ENCODE results near the gene JAKMIP1. TPM values are rescaled to one million over a fixed set of nuclear protein-coding genes. Genes with fewer than 3 reads are reported as not detected.
"Not testable (repeated sequence)": the region's sequence is repeated elsewhere in the genome, so short reads cannot be mapped to it uniquely, and the experiment has no call there.

Gene JAKMIP1
- total RNA-seq, 1 donor from 2014 or later: 15.5 TPM

GRCh38 chr4:6224735-6225134 is 24.4 kb upstream of the JAKMIP1 start:
- intact Hi-C loops (cut with micrococcal nuclease): no loop called here
- Mint-ChIP-seq H3K4me3 (no peak overlapping the region), H3K36me3 (ENCODE audit: low read depth) (peaks cover 3% of the 10 kb centered on the region), H3K27me3 (ENCODE audit: insufficient read depth) (peaks cover 38% of the 10 kb centered on the region), H3K9me3 (peaks cover 6% of the 10 kb centered on the region), H3K4me1 (ENCODE audit: low read depth) (no peaks in the 10 kb centered on the region), H3K27ac (no peak overlapping the region)
- no peak for DNase-seq (ENCODE audit: low spot score)

- Mint-ChIP-seq H3K27me3 (ENCODE audit: insufficient read depth) (peaks cover 51% of the 10 kb centered on the region), H3K27ac (no peak overlapping the region), H3K4me1 (ENCODE audit: low read depth) (no peaks in the 10 kb centered on the region), H3K36me3 (ENCODE audit: low read depth) (peaks cover 3% of the 10 kb centered on the region), H3K9me3 (peaks cover 6% of the 10 kb centered on the region), H3K4me3 (no peak overlapping the region)
- no peak for DNase-seq (ENCODE audit: low spot score)
- intact Hi-C loops (cut with micrococcal nuclease): no loop called here
Measured at GRCh38 chr4:6222761-6223292, 22.5 kb upstream of the JAKMIP1 start.

GRCh38 chr4:6221851-6222760 is 21.8 kb upstream of the JAKMIP1 start:
- Mint-ChIP-seq H3K27me3 (ENCODE audit: insufficient read depth) (peaks cover 51% of the 10 kb centered on the region), H3K27ac (no peak overlapping the region), H3K36me3 (ENCODE audit: low read depth) (peaks cover 3% of the 10 kb centered on the region), H3K9me3 (peaks cover 6% of the 10 kb centered on the region), H3K4me1 (ENCODE audit: low read depth) (no peaks in the 10 kb centered on the region), H3K4me3 (no peak overlapping the region)
- intact Hi-C loops (cut with micrococcal nuclease): no loop called here
- DNase-seq (ENCODE audit: low spot score): no peak

GRCh38 chr4:6221301-6221850 is 21.0 kb upstream of the JAKMIP1 start:
- DNase-seq (ENCODE audit: low spot score): no peak
- Mint-ChIP-seq H3K4me3 (no peak overlapping the region), H3K4me1 (ENCODE audit: low read depth) (no peaks in the 10 kb centered on the region), H3K9me3 (peaks cover 6% of the 10 kb centered on the region), H3K36me3 (ENCODE audit: low read depth) (peaks cover 3% of the 10 kb centered on the region), H3K27ac (no peak overlapping the region), H3K27me3 (ENCODE audit: insufficient read depth) (peaks cover 56% of the 10 kb centered on the region)
- intact Hi-C loops (cut with micrococcal nuclease): no loop called here

GRCh38 chr4:6217716-6218381 is 17.5 kb upstream of the JAKMIP1 start:
- peaks cover 51% of the 10 kb centered on the region for H3K27me3 Mint-ChIP-seq (ENCODE audit: insufficient read depth)
- intact Hi-C loops (cut with micrococcal nuclease): loop anchor here (10.0 kb wide), 1 partner anchor 583 kb away; no protein-coding TSS in a partner anchor
- DNase-seq (ENCODE audit: low spot score): no peak

GRCh38 chr4:6216588-6216987 is 16.2 kb upstream of the JAKMIP1 start:
- Mint-ChIP-seq H3K27me3 (ENCODE audit: insufficient read depth) (peaks cover 48% of the 10 kb centered on the region), H3K36me3 (ENCODE audit: low read depth) (no peaks in the 10 kb centered on the region), H3K27ac (no peak overlapping the region), H3K4me3 (no peak overlapping the region), H3K4me1 (ENCODE audit: low read depth) (no peaks in the 10 kb centered on the region), H3K9me3 (no peaks in the 10 kb centered on the region)
- intact Hi-C loops (cut with micrococcal nuclease): loop anchor here (10.0 kb wide), 1 partner anchor 582 kb away; no protein-coding TSS in a partner anchor
- DNase-seq (ENCODE audit: low spot score): no peak

More at GRCh38 chr4:6217716-6218381, 17.5 kb upstream of the JAKMIP1 start:
- peaks cover 3% of the 10 kb centered on the region for H3K36me3 Mint-ChIP-seq (ENCODE audit: low read depth)
- no peak overlapping the region for H3K27ac Mint-ChIP-seq
- peaks cover 4% of the 10 kb centered on the region for H3K9me3 Mint-ChIP-seq
- H3K4me3 Mint-ChIP-seq: no peak overlapping the region
- H3K4me1 Mint-ChIP-seq (ENCODE audit: low read depth): no peaks in the 10 kb centered on the region

- no peaks in the 10 kb centered on the region for H3K9me3 Mint-ChIP-seq
Measured at GRCh38 chr4:6209921-6210320, 9.6 kb upstream of the JAKMIP1 start.

GRCh38 chr4:6209291-6209690 is 8.9 kb upstream of the JAKMIP1 start:
- not testable (repeated sequence) for H3K9me3 Mint-ChIP-seq, H3K4me3 Mint-ChIP-seq

More at GRCh38 chr4:6209921-6210320, 9.6 kb upstream of the JAKMIP1 start:
- DNase-seq (ENCODE audit: low spot score): no peak
- Mint-ChIP-seq H3K27ac (no peak overlapping the region), H3K4me1 (ENCODE audit: low read depth) (no peaks in the 10 kb centered on the region), H3K36me3 (ENCODE audit: low read depth) (no peaks in the 10 kb centered on the region), H3K27me3 (ENCODE audit: insufficient read depth) (peaks cover 18% of the 10 kb centered on the region), H3K4me3 (no peak overlapping the region)
- intact Hi-C loops (cut with micrococcal nuclease): loop anchor here (10.0 kb wide), 1 partner anchor 575 kb away; no protein-coding TSS in a partner anchor

GRCh38 chr4:6208416-6208815 is 8.1 kb upstream of the JAKMIP1 start:
- intact Hi-C loops (cut with micrococcal nuclease): no loop called here

More at GRCh38 chr4:6209291-6209690, 8.9 kb upstream of the JAKMIP1 start:
- H3K27me3 Mint-ChIP-seq (ENCODE audit: insufficient read depth): peaks cover 17% of the 10 kb centered on the region
- H3K27ac Mint-ChIP-seq; DNase-seq (ENCODE audit: low spot score); H3K4me1 Mint-ChIP-seq (ENCODE audit: low read depth); H3K36me3 Mint-ChIP-seq (ENCODE audit: low read depth); intact Hi-C loops (cut with micrococcal nuclease): not testable (repeated sequence)

GRCh38 chr4:6207602-6208001 is 7.3 kb upstream of the JAKMIP1 start:
- intact Hi-C loops (cut with micrococcal nuclease): no loop called here
- no peaks in the 10 kb centered on the region for H3K36me3 Mint-ChIP-seq (ENCODE audit: low read depth)
- H3K27me3 Mint-ChIP-seq (ENCODE audit: insufficient read depth): peaks cover 22% of the 10 kb centered on the region
- no peaks in the 10 kb centered on the region for H3K9me3 Mint-ChIP-seq
- H3K4me1 Mint-ChIP-seq (ENCODE audit: low read depth): no peaks in the 10 kb centered on the region
- no peak overlapping the region for H3K4me3 Mint-ChIP-seq
- DNase-seq (ENCODE audit: low spot score): no peak
- H3K27ac Mint-ChIP-seq: no peak overlapping the region

More at GRCh38 chr4:6208416-6208815, 8.1 kb upstream of the JAKMIP1 start:
- H3K27me3 Mint-ChIP-seq (ENCODE audit: insufficient read depth): peaks cover 23% of the 10 kb centered on the region
- no peak overlapping the region for H3K27ac Mint-ChIP-seq
- no peaks in the 10 kb centered on the region for H3K36me3 Mint-ChIP-seq (ENCODE audit: low read depth)
- no peak overlapping the region for H3K4me3 Mint-ChIP-seq
- no peaks in the 10 kb centered on the region for H3K9me3 Mint-ChIP-seq
- DNase-seq (ENCODE audit: low spot score): no peak
- no peaks in the 10 kb centered on the region for H3K4me1 Mint-ChIP-seq (ENCODE audit: low read depth)

- no peaks in the 10 kb centered on the region for H3K36me3 Mint-ChIP-seq (ENCODE audit: low read depth)
- peaks cover 22% of the 10 kb centered on the region for H3K27me3 Mint-ChIP-seq (ENCODE audit: insufficient read depth)
- no peaks in the 10 kb centered on the region for H3K4me1 Mint-ChIP-seq (ENCODE audit: low read depth)
- DNase-seq (ENCODE audit: low spot score): no peak
- H3K9me3 Mint-ChIP-seq: no peaks in the 10 kb centered on the region
- no peak overlapping the region for H3K4me3 Mint-ChIP-seq
- no peak overlapping the region for H3K27ac Mint-ChIP-seq
- intact Hi-C loops (cut with micrococcal nuclease): no loop called here
Measured at GRCh38 chr4:6206771-6207290, 6.5 kb upstream of the JAKMIP1 start.

GRCh38 chr4:6205973-6206372 is 5.6 kb upstream of the JAKMIP1 start:
- no peak for DNase-seq (ENCODE audit: low spot score)
- intact Hi-C loops (cut with micrococcal nuclease): no loop called here

More at GRCh38 chr4:6205973-6206372, 5.6 kb upstream of the JAKMIP1 start:
- no peak overlapping the region for H3K4me3 Mint-ChIP-seq
- H3K9me3 Mint-ChIP-seq: no peaks in the 10 kb centered on the region
- peaks cover 25% of the 10 kb centered on the region for H3K27me3 Mint-ChIP-seq (ENCODE audit: insufficient read depth)
- no peaks in the 10 kb centered on the region for H3K36me3 Mint-ChIP-seq (ENCODE audit: low read depth)
- peaks cover 8% of the 10 kb centered on the region for H3K4me1 Mint-ChIP-seq (ENCODE audit: low read depth)
- H3K27ac Mint-ChIP-seq: no peak overlapping the region
